ENCODE results near the gene SHISA9. TPM values are rescaled to one million over a fixed set of nuclear protein-coding genes. Genes with fewer than 3 reads are reported as not detected.

Gene SHISA9
- total RNA-seq, 1 experiment from 2014 or later = 23.3 TPM

GRCh38 chr16:13081825-13082331 lies 180.5 kb downstream of the SHISA9 start:
- in situ Hi-C loops (cut with HindIII; ENCODE audit: low pct_unique_long_range_greater_than_20kb, low sequenced_read_pairs) = no loop called here
- DNase-seq (ENCODE audit: low read depth) = no peak

DNA sequence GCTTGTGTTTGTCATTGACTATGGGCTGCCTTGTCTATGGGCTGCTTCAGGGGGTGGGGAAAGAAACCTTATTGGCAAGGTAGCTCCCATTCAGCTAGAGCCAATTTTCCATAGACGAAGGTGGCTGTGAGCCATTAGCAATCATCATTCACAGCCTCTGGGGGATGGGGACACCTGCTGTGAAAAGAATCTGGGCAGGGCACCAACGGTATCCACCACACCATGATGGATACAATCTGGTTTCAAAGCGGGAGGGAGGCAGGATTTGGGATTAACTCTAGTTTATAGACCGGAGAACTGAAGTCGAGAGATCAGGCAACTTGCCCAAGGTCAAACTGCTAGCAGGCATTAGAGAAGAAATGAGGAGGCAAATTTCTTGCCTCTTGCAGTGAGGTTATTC lies 182.3 kb downstream of the SHISA9 start:
- in situ Hi-C loops (cut with HindIII; ENCODE audit: low pct_unique_long_range_greater_than_20kb, low sequenced_read_pairs) = no loop called here
- no peak for DNase-seq (ENCODE audit: low read depth)

- in situ Hi-C loops (cut with HindIII; ENCODE audit: low pct_unique_long_range_greater_than_20kb, low sequenced_read_pairs) = no loop called here
- DNase-seq (ENCODE audit: low read depth) = peak; percentile 53
Measured at GRCh38 chr16:13084331-13084730, 182.9 kb downstream of the SHISA9 start.

GRCh38 chr16:13093661-13094060 lies 192.3 kb downstream of the SHISA9 start:
- no peak for DNase-seq (ENCODE audit: low read depth)
- in situ Hi-C loops (cut with HindIII; ENCODE audit: low pct_unique_long_range_greater_than_20kb, low sequenced_read_pairs) = no loop called here

DNA sequence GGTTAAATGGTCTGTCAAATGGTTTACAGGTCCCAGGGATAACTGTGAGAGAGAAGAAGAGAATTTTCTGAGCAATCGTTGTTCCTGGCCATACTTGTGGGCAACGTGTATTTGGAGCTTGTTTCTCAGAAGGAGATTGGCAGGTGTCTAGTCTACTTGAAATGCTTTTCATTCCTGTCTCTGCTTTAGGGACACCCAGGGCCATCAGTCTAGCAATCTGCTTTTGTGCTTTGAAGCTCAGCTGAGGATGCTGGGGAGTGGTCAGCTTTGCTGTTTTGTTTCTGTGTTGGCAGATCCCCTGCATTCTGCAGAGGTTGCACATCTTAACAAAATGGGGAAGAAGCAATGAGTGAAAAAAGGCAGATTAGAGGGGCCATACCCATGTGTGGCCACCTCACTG lies 193.7 kb downstream of the SHISA9 start:
- in situ Hi-C loops (cut with HindIII; ENCODE audit: low pct_unique_long_range_greater_than_20kb, low sequenced_read_pairs) = no loop called here

DNA sequence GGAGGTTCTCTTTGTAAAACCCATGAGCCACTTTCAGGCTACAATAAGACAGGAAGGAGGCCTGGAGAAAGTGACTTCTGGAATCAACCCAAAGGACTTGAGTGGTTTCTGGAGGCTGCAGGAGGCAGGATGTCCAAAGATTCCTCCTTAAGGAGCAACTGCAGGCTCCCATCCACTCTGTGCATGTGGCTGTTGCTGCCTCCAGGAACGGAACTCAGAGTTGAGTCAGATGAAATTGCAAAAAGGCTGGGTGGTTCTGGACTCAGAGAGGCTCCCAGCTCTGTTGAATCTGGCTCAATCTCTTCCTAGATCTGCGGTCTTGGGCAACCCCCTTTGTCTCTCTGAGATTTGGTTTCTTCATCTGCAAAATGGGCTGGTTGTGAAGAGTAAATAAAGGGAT lies 197.1 kb downstream of the SHISA9 start:
- no peak for DNase-seq (ENCODE audit: low read depth)
- in situ Hi-C loops (cut with HindIII; ENCODE audit: low pct_unique_long_range_greater_than_20kb, low sequenced_read_pairs) = no loop called here

More for the DNA sequence above, 193.7 kb downstream of the SHISA9 start:
- DNase-seq (ENCODE audit: low read depth) = no peak

- in situ Hi-C loops (cut with HindIII; ENCODE audit: low pct_unique_long_range_greater_than_20kb, low sequenced_read_pairs) = no loop called here
- DNase-seq (ENCODE audit: low read depth) = no peak
Measured at GRCh38 chr16:13099822-13100221, 198.4 kb downstream of the SHISA9 start.

GRCh38 chr16:13100970-13101369 lies 199.6 kb downstream of the SHISA9 start:
- in situ Hi-C loops (cut with HindIII; ENCODE audit: low pct_unique_long_range_greater_than_20kb, low sequenced_read_pairs) = no loop called here
- no peak for DNase-seq (ENCODE audit: low read depth)

DNA sequence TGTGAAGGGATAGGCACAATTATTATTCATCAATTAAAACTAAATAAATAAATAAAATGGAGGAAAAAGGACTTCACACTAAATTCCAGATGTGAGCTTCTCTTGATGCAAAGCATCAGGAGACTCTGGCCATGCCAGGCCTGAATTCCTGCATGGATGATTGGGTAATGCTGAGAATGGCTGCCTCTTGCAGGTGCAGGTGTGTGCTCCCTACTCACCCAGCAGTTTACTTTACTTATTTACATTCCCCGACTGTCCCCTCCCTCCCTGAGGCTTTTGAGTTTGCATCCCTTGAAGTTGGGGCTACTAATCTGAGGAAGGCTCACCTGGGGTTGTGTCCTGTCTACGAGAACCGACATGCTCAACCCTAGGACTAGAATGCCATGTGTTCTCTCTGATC lies 200.4 kb downstream of the SHISA9 start:
- DNase-seq (ENCODE audit: low read depth) = no peak
- in situ Hi-C loops (cut with HindIII; ENCODE audit: low pct_unique_long_range_greater_than_20kb, low sequenced_read_pairs) = no loop called here

GRCh38 chr16:13102401-13102800 lies 201.0 kb downstream of the SHISA9 start:
- DNase-seq (ENCODE audit: low read depth) = no peak
- in situ Hi-C loops (cut with HindIII; ENCODE audit: low pct_unique_long_range_greater_than_20kb, low sequenced_read_pairs) = no loop called here

DNA sequence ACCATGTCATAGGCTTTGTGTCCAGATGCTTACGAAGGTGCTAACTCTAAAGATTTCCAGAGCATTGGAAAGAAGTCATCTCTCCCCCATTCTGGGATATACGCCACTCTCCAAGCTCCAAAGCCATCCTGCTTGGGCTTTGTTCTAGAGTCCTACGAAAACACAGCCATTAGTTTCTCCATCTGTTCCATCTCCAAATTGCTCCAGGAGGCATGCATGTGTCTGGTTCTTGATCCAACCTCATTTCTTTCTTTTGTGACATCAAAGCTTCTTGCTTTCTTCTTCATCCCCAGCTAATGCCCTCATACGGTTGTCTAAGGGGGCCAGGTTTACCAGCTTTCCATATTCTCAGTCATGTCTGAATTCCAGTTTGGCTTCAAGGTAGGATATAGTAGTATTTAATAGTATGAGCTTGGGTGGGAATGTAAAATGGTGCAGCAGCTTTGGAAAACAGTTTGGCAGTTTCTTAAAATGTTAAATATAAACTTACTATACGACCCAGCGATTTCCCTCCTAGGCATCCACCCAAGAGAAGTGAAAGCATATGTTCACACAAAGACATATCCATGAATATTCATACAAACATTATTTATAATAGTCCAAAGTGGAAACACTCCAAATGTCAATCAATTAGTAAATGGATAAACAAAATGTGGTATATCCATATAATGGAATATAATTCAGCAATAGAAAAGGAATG lies 202.6 kb downstream of the SHISA9 start:
- no peak for DNase-seq (ENCODE audit: low read depth)
- in situ Hi-C loops (cut with HindIII; ENCODE audit: low pct_unique_long_range_greater_than_20kb, low sequenced_read_pairs) = no loop called here

- no peak for DNase-seq (ENCODE audit: low read depth)
- in situ Hi-C loops (cut with HindIII; ENCODE audit: low pct_unique_long_range_greater_than_20kb, low sequenced_read_pairs) = no loop called here
Measured at GRCh38 chr16:13104772-13105171, 203.4 kb downstream of the SHISA9 start.

DNA sequence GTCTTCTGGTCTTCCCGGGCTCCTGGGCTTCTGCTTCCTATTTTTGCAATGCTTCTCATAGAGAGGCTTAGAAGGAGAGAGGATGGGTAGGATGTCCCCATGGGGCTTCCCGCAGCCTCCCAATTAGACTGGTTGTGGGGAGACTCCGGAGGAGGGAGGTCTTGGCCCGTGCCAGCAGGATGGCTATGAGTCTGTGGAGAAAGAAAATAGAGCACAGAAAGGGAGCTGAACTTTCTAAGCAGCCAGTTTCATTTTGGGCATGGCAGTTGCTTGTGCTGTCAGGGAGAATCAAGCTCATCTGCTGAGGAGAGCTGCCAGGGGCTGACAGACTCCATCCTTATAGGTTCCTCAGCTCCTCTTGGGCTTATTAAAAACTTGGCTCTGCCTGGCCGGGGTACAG lies 204.0 kb downstream of the SHISA9 start:
- no peak for DNase-seq (ENCODE audit: low read depth)
- in situ Hi-C loops (cut with HindIII; ENCODE audit: low pct_unique_long_range_greater_than_20kb, low sequenced_read_pairs) = no loop called here

DNA sequence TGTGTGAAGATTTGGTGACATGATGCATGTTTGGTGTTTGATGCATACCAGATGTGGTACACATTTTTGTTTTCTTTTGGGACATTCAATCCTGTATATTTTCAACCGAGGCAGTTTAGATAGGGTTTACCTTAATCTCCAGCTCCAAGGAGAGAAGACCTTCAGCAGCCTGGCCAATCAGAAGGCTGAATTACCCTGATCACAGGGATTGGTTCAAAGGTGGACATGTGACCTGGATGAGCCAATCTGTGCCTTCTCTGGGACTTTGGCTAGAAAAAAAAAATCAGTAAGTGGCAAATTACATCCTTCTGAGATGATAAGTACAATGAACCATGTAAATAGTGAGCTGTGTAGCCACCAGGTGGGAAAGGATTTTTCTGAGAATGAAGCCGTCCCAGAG lies 205.1 kb downstream of the SHISA9 start:
- no peak for DNase-seq (ENCODE audit: low read depth)
- in situ Hi-C loops (cut with HindIII; ENCODE audit: low pct_unique_long_range_greater_than_20kb, low sequenced_read_pairs) = no loop called here

- in situ Hi-C loops (cut with HindIII; ENCODE audit: low pct_unique_long_range_greater_than_20kb, low sequenced_read_pairs) = no loop called here
- DNase-seq (ENCODE audit: low read depth) = no peak
Measured at GRCh38 chr16:13108126-13108525, 206.7 kb downstream of the SHISA9 start.

- DNase-seq (ENCODE audit: low read depth) = no peak
- in situ Hi-C loops (cut with HindIII; ENCODE audit: low pct_unique_long_range_greater_than_20kb, low sequenced_read_pairs) = no loop called here
Measured at GRCh38 chr16:13109171-13109570, 207.8 kb downstream of the SHISA9 start.

- peak; percentile 99 for DNase-seq (ENCODE audit: low read depth)
- in situ Hi-C loops (cut with HindIII; ENCODE audit: low pct_unique_long_range_greater_than_20kb, low sequenced_read_pairs) = no loop called here
Measured at GRCh38 chr16:13110124-13110796, 208.9 kb downstream of the SHISA9 start.

DNA sequence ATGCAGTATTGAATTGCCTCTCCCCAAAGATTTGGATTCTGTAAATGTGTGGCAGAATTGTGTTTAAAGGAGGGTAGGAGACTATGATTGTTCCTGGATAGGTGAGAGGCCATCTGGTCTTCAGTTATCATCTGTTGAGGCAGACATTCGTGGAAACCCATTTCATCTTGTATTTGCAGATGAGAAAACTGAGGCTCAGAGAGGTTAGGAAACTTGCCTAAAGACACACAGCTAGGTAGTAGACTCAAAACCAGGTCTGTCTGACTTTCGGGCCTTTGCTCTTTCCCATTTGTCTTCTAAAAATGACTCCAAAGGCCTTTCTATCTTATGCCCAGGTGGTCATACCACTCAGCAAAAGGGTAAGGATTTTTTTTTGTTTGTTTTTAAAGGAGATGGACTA lies 210.3 kb downstream of the SHISA9 start:
- DNase-seq (ENCODE audit: low read depth) = no peak
- in situ Hi-C loops (cut with HindIII; ENCODE audit: low pct_unique_long_range_greater_than_20kb, low sequenced_read_pairs) = no loop called here

- in situ Hi-C loops (cut with HindIII; ENCODE audit: low pct_unique_long_range_greater_than_20kb, low sequenced_read_pairs) = no loop called here
- peak; percentile 77 for DNase-seq (ENCODE audit: low read depth)
Measured at GRCh38 chr16:13113741-13114140, 212.3 kb downstream of the SHISA9 start.

- in situ Hi-C loops (cut with HindIII; ENCODE audit: low pct_unique_long_range_greater_than_20kb, low sequenced_read_pairs) = no loop called here
- no peak for DNase-seq (ENCODE audit: low read depth)
Measured at GRCh38 chr16:13118091-13118490, 216.7 kb downstream of the SHISA9 start.

Measured in Caki2 (cell line).